ENCODE measurements around the gene LMNTD2. TPM values are rescaled to one million over a fixed set of nuclear protein-coding genes. Genes with fewer than 3 reads are reported as not detected.

The LMNTD2 gene
- total RNA-seq, 2 experiments from 2014 or later = 2.5 to 2.7 TPM

DNA sequence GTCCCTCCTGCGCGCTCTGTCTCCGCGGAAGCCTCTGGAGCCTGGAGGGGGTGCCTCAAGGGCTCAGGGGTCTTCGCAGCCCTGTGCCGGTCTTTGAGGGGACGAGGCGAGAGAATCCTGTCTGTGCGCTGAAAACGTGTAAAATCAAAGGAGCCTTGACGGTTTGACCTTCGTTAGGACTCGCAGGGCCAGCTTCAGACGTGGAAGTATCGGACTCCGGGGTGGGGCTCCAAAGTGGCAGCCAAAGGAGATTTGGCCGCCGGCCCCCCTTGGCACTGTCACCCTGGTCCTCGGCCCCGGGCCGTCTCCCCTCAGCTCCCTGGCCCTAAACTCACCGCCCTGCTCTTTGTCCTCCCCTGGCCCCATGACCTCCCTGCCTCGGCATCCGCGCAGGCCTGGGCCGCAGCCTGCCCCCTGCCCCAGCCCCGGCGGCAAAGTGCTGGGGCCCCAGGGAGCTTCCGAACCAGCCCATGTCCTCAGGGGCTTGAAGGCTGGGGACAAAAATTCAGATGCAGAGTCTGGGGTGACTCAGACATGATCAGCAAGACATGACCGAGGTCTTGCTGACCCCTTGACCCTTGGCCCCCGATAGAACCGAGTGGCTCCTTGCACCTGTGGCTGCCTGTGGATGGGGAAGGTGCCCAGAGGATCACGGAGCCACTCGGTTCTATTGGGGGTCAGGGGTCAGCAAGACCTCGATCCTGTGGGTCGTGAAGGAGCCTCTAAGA, 8.8 kb upstream of the LMNTD2 start:
- H3K36me3 Mint-ChIP-seq = peaks cover 7% of the 10 kb centered on the region
- H3K27me3 Mint-ChIP-seq = peaks cover 9% of the 10 kb centered on the region
- H3K9me3 Mint-ChIP-seq = no peaks in the 10 kb centered on the region
- peak overlapping the region; percentile 87 for H3K4me3 Mint-ChIP-seq
- DNase-seq (no peak), ATAC-seq (ENCODE audit: low read depth) (no peak)
- H3K27ac Mint-ChIP-seq = peak overlapping the region; percentile 83
- POLR2A ChIA-PET = interaction anchor here (0.6 to 3.4 kb wide), 11 partner anchors 8 to 276 kb away, joined by 3 to 18 read pairs (median 6); partner anchors contain the start of gene HRAS
- peaks cover 6% of the 10 kb centered on the region for H3K4me1 Mint-ChIP-seq

DNA sequence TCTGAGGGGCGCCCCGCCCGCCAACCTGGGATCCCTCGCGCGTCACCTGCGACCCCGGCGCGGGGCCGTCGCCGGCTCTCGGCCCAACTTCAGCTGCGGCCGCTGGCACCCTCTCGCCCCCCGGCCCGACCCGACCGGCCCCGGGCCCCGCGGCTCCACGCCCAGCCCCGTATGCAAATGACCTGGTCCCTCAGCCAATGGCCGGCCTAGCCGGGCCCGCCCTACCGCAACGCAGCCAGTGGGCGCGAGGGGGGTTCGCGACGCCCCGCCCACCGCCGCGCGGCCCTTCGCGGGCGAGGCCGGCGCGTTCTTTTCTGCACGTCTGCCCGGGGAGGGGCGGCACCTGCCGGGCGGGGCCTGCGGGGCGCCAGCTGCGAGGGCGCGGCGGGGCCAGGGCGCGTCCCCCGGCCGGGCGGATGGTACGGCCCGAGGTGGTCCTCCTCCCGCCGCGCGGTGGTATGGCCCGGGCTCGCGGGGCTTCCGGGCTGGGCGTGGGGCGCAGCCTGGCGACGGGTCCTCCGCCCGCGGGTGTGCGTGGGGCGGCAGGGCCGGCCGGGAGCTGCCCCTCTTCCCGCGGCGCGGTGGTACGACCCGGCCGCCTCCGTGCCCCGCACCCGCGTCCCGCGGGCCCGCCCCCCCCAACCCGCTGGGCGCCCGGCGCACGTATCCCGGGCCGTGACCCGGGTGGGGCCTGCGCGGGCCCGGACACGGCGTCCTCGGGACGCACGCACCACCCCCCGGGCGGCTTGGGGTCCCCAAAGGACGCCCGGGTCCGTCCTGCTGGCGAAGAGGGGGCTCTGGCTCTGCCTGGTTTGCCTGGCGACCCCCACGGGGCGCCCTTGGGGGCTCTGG, 8.0 kb upstream of the LMNTD2 start:
- Mint-ChIP-seq H3K27ac (peak overlapping the region; percentile 83), H3K9me3 (no peaks in the 10 kb centered on the region), H3K27me3 (peaks cover 5% of the 10 kb centered on the region), H3K4me1 (peaks cover 4% of the 10 kb centered on the region), H3K36me3 (peaks cover 7% of the 10 kb centered on the region), H3K4me3 (peak overlapping the region; percentile 87)
- peak; percentile 99 for DNase-seq
- ATAC-seq (ENCODE audit: low read depth) = peak; percentile 93
- POLR2A ChIA-PET = interaction anchor here (0.6 to 3.4 kb wide), 12 partner anchors 9 to 275 kb away, joined by 3 to 18 read pairs (median 4); partner anchors contain the start of gene HRAS

DNA sequence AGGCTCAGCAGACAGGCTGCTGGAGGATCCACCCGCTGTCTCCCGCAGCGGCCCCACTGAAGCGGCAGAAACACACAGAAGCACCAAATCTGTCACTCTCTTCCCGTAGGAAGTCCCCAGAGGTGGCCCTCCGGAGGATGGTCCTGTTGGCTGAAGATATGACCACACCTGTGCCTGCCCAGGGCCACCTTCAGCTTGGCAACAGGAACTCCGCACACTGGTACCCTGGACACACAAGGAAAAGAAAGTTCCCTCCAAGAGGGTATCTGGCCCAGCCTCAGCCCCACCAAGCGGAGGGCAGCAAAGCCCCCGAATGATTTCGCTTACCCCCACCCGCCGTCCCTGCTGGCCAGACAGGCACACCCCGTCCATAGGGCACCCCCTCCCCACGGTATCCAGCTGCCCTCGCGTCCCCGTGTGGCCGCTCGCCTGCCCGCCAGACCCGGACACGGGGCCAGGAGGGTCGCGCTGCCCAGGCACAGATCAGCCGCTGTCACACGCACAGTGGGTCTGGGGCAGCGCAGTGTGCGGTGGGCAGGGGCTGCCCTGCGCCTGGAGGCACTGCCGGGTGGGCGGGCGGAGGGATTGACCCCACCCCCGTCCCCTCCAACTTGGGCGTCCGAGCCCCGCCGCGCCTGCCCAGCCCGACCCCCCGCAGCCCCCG, 7.2 kb upstream of the LMNTD2 start:
- Mint-ChIP-seq H3K36me3 (peaks cover 7% of the 10 kb centered on the region), H3K27ac (peak overlapping the region; percentile 48), H3K27me3 (no peaks in the 10 kb centered on the region), H3K4me3 (peak overlapping the region; percentile 90), H3K4me1 (peaks cover 5% of the 10 kb centered on the region), H3K9me3 (no peaks in the 10 kb centered on the region)
- ATAC-seq (ENCODE audit: low read depth) = no peak
- DNase-seq = peak; percentile 32
- POLR2A ChIA-PET = interaction anchor here (0.6 to 3.4 kb wide), 11 partner anchors 8 to 158 kb away, joined by 3 to 18 read pairs (median 6); partner anchors contain the start of gene HRAS

DNA sequence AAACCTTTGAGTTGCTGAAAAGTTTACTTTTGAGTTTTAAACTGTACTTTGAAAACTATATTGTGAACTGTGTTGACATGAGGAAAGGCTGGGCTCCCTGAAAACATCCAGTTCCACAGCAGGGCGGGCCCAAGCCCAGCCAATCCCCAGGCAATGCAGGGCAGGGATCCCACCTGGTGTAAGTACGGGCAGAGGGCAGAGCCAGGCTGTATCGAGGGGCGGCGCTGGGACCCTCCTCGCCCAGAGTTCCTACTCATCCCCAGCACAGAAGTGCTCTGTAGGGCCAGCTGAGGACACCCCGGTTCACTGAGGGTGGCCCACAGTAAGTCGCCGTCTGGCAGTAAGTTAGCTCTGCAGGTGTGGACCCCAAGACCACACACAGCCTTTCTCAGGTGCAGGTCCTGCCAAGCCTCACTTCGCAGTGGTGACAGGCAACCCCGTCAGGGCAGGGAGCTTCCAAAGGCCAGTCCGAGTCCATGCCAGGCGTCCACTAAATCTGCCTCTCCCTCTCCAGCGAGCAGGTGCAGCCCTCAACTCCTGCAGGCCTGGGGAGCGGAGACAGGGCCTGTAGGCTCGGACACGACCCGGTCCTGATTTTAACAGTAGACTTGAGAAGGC, 6.6 kb upstream of the LMNTD2 start:
- Mint-ChIP-seq H3K27me3 (no peaks in the 10 kb centered on the region), H3K4me1 (peaks cover 5% of the 10 kb centered on the region), H3K27ac (peak overlapping the region; percentile 48), H3K4me3 (peak overlapping the region; percentile 90), H3K36me3 (peaks cover 7% of the 10 kb centered on the region), H3K9me3 (no peaks in the 10 kb centered on the region)
- POLR2A ChIA-PET = interaction anchor here (0.6 to 3.4 kb wide), 6 partner anchors 8 to 182 kb away, joined by 3 to 18 read pairs (median 4); no protein-coding TSS in a partner anchor
- ATAC-seq (ENCODE audit: low read depth) (no peak), DNase-seq (peak; percentile 31)

DNA sequence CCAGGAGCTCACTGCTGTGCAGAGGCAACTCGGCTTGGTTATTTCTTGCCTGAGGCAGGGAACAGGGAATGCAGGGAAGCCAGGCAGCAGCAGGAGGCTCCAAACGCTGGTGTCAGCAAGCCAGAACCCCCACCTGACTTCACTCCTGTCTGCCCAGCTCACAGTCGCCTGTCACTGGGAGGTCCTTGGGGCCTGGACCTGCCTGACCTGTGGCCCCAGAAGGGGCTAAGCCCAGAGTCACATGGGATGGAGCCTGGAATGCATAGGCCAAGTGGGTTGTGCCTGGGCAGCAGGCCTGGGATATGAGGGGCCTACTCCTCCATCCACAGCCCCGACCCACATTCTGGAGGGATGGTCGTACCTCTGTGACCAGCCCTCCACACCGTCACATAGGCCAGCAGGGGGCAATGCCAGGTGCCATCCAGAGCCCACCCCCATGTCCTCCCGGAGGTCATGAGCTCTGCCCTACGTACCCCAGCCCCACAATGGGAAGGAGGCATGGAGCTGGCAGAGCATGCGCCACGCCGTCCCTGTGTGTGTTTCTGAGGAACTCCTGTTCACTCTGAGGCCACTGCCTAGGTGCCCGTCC, 5.5 kb upstream of the LMNTD2 start:
- no peak overlapping the region for H3K27ac Mint-ChIP-seq
- POLR2A ChIA-PET = interaction anchor here (1.2 to 3.4 kb wide), 2 partner anchors 10 to 12 kb away, joined by 5 to 18 read pairs; no protein-coding TSS in a partner anchor
- peaks cover 7% of the 10 kb centered on the region for H3K36me3 Mint-ChIP-seq
- H3K4me3 Mint-ChIP-seq = peak overlapping the region; percentile 90
- H3K4me1 Mint-ChIP-seq = peaks cover 9% of the 10 kb centered on the region
- no peak for ATAC-seq (ENCODE audit: low read depth)
- no peak for DNase-seq
- no peaks in the 10 kb centered on the region for H3K9me3 Mint-ChIP-seq
- no peaks in the 10 kb centered on the region for H3K27me3 Mint-ChIP-seq

DNA sequence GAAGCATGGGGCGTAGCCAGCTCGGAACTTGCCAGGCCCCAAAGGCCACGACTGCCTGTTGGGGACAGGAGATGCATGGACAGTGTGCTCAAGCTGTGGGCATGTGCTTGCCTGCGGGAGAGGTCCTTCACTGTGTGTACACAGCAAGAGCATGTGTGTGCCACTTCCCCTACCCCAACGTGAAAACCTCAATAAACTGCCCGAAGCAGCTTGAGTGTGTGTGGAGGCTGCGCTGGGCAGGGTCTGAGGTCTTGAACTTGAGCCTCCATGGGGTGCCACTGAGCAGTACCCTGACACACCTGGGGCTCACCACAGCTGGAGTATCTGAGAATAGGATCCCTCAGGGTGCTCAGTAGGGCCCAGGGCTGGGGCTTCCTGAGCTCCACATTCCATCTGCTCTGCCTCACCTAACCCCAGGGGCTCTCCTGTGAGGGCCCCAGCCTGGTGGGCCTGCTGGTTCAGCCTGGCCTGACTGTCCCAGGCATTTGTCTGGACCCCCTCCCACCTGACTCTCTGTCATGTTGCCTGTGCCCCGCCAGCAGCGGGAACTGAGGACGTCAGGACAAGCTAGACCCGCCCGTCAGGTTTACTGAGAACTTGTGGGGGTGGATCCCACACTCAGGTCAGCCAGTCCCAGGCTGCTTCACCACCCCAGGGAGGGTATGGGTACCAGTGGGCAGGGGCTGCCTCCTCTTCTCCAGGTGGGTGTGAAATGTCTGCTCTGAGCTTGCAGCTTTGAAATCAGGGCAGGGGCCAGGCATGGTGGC, 3.5 kb upstream of the LMNTD2 start:
- no peak for ATAC-seq (ENCODE audit: low read depth)
- Mint-ChIP-seq H3K27me3 (peaks cover under 1% of the 10 kb centered on the region), H3K4me1 (peaks cover 14% of the 10 kb centered on the region), H3K4me3 (peak overlapping the region; percentile 22), H3K36me3 (peaks cover 7% of the 10 kb centered on the region), H3K27ac (no peak overlapping the region), H3K9me3 (no peaks in the 10 kb centered on the region)
- peak; percentile 26 for DNase-seq
- POLR2A ChIA-PET = interaction anchor here (0.7 to 1.9 kb wide), 3 partner anchors 12 to 214 kb away, joined by 3 to 8 read pairs (median 4); partner anchors contain the start of gene PHRF1

DNA sequence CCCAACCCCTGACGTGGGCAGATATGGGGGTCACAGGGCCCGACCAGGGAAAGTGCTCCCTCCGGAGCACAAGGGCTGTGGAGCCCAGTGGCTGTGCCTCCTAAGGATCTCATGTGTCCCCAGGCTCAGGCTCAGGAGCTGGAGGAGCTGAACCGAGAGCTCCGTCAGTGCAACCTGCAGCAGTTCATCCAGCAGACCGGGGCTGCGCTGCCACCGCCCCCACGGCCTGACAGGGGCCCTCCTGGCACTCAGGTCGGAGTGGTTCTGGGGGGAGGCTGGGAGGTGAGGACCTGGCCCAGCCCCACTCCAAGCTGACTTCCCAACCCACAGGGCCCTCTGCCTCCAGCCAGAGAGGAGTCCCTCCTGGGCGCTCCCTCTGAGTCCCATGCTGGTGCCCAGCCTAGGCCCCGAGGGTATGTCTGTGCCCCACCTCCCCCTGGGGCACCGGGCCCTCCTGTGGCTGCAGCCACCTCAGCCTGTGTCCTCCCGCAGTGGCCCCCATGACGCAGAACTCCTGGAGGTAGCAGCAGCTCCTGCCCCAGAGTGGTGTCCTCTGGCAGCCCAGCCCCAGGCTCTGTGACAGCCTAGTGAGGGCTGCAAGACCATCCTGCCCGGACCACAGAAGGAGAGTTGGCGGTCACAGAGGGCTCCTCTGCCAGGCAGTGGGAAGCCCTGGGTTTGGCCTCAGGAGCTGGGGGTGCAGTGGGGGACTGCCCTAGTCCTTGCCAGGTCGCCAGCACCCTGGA, 2.7 kb upstream of the LMNTD2 start:
- no peaks in the 10 kb centered on the region for H3K9me3 Mint-ChIP-seq
- peaks cover 7% of the 10 kb centered on the region for H3K36me3 Mint-ChIP-seq
- ATAC-seq (ENCODE audit: low read depth) = no peak
- H3K27me3 Mint-ChIP-seq = peaks cover 3% of the 10 kb centered on the region
- no peak overlapping the region for H3K4me3 Mint-ChIP-seq
- POLR2A ChIA-PET = interaction anchor here (1.9 kb wide), 1 partner anchor 12 kb away, joined by 8 read pairs; the partner anchor contains the start of gene PHRF1
- no peak for DNase-seq
- no peak overlapping the region for H3K27ac Mint-ChIP-seq
- H3K4me1 Mint-ChIP-seq = peaks cover 14% of the 10 kb centered on the region

DNA sequence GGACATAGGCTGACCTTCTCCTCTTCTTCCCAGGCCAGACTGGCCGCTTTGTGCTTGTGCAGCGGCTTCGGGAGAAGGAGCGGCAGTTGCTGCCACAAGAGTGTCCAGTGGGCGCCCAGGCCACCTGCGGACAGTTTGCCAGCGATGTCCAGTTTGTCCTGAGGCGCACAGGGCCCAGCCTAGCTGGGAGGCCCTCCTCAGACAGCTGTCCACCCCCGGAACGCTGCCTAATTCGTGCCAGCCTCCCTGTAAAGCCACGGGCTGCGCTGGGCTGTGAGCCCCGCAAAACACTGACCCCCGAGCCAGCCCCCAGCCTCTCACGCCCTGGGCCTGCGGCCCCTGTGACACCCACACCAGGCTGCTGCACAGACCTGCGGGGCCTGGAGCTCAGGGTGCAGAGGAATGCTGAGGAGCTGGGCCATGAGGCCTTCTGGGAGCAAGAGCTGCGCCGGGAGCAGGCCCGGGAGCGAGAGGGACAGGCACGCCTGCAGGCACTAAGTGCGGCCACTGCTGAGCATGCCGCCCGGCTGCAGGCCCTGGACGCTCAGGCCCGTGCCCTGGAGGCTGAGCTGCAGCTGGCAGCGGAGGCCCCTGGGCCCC, 1.6 kb upstream of the LMNTD2 start:
- peak; percentile 32 for DNase-seq
- POLR2A ChIA-PET = interaction anchor here (0.7 to 1.9 kb wide), 2 partner anchors 13 to 134 kb away, joined by 3 to 15 read pairs; partner anchors contain the start of genes PHRF1 and TMEM80
- Mint-ChIP-seq H3K27ac (no peak overlapping the region), H3K4me3 (peak overlapping the region; percentile 93), H3K4me1 (peaks cover 12% of the 10 kb centered on the region), H3K9me3 (no peaks in the 10 kb centered on the region), H3K27me3 (peaks cover 8% of the 10 kb centered on the region), H3K36me3 (peaks cover 4% of the 10 kb centered on the region)
- ATAC-seq (ENCODE audit: low read depth) = no peak

DNA sequence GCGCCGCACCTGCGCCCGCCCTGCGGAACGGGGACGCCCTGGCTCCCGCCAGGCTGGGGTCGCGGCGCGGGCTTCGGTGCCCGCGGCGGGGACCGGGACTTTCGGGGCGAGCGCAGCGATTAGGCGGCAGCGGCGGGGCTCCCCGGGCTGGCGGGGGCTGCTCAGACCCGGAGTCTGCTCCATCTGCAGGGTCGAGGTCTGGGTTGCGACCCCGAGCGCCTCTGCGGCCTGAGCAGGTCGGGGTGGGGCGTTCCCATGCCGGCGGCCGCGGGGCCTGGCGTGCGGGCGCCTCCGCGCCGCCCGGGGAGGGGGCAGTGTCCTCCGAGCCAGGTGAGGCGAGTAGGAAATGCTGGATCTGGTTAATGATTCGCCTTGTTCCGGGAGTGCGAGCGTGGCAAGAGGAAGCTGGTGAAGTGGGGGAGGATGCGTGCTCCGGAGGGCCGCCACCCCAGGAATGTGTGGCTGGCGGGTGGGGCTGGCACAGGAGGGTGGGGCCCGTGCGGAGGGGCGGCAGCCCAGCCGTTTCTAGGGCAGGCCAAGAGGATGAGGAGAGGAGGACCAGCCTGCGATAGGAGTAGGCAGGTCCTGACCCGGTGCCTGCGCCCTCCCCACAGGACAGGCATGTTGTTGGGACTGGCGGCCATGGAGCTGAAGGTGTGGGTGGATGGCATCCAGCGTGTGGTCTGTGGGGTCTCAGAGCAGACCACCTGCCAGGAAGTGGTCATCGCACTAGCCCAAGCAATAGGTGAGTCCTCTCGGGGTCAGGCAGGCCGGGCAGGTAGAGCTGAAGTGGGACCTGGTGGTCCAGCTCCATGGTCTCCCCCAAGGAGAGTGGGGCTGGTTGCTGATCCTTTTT, 838 bp upstream of the LMNTD2 start:
- H3K4me1 Mint-ChIP-seq = peaks cover 13% of the 10 kb centered on the region
- POLR2A ChIA-PET = interaction anchor here (0.7 to 1.9 kb wide), 2 partner anchors 14 to 134 kb away, joined by 3 to 15 read pairs; partner anchors contain the start of genes PHRF1 and TMEM80
- no peaks in the 10 kb centered on the region for H3K9me3 Mint-ChIP-seq
- peaks cover 4% of the 10 kb centered on the region for H3K36me3 Mint-ChIP-seq
- ATAC-seq (ENCODE audit: low read depth) (peak; percentile 51), DNase-seq (no peak)
- peaks cover 16% of the 10 kb centered on the region for H3K27me3 Mint-ChIP-seq
- peak overlapping the region; percentile 93 for H3K4me3 Mint-ChIP-seq
- peak overlapping the region; percentile 80 for H3K27ac Mint-ChIP-seq

DNA sequence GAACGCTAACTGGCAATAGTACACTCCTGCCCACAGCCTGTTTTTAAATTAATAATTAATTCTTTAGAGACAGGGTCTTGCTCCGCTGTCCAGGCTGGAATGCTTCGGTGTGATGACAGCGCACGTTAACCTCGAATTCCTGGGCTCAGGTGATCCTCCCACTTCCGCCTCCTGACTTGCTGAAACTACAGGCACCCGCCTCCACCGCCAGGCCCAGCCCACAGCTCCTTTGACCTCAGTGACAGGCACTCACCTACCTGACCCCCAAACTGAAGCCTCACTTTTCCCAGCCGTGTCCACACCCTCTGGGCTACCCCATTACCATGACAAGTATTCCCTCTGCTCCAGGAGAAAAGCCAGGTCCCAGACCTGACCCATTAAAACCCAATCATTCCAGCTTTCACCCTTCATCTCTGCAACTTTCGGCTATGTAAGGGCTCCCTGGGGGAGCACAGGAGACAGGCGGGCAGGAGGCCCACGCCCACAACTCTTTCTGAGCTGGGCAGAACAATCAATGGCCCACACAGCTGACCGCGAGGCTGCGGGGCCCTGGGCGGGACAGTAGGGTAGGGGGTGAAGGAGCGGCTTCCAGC, 730 bp downstream of the LMNTD2 start:
- ATAC-seq (ENCODE audit: low read depth) (no peak), DNase-seq (peak; percentile 43)
- Mint-ChIP-seq H3K4me1 (peaks cover 13% of the 10 kb centered on the region), H3K9me3 (no peaks in the 10 kb centered on the region), H3K4me3 (peak overlapping the region; percentile 41), H3K27me3 (peaks cover 18% of the 10 kb centered on the region), H3K36me3 (peaks cover 4% of the 10 kb centered on the region), H3K27ac (peak overlapping the region; percentile 23)
- POLR2A ChIA-PET = interaction anchor here (0.9 to 1.9 kb wide), 7 partner anchors 9 to 166 kb away, joined by 3 to 7 read pairs (median 5); partner anchors contain the start of genes HRAS and PHRF1

Measured in activated naive CD8-positive, alpha-beta T cell treated with anti-CD3 and anti-CD28 coated beads, Interleukin-2, amount 10 ng/mL, durations not matched to agents 7 days and 5 days (primary cell).